Measurements from ENCODE around the gene IP6K3. TPM values are rescaled to one million over a fixed set of nuclear protein-coding genes. Genes with fewer than 3 reads are reported as not detected.

The IP6K3 gene
- total RNA-seq, 2 experiments from 2014 or later: not detected

GRCh38 chr6:33696076-33696475 lies 50.6 kb downstream of the IP6K3 start:
- H3K9me3 Mint-ChIP-seq: no peaks in the 10 kb centered on the region
- H3K4me3 Mint-ChIP-seq: peak overlapping the region; percentile 37
- H3K27me3 Mint-ChIP-seq: no peaks in the 10 kb centered on the region
- CTCF ChIA-PET: interaction anchor here (1.6 kb wide), 1 partner anchor 148 kb away, joined by 3 read pairs; no protein-coding TSS in a partner anchor
- DNase-seq: no peak
- POLR2A ChIA-PET: no interaction called here
- H3K36me3 Mint-ChIP-seq (ENCODE audit: low read depth): peaks cover 58% of the 10 kb centered on the region
- peak overlapping the region; percentile 94 for H3K27ac Mint-ChIP-seq
- H3K4me1 Mint-ChIP-seq: peaks cover 94% of the 10 kb centered on the region

GRCh38 chr6:33695451-33695887 lies 51.2 kb downstream of the IP6K3 start:
- H3K27me3 Mint-ChIP-seq: no peaks in the 10 kb centered on the region
- H3K36me3 Mint-ChIP-seq (ENCODE audit: low read depth): peaks cover 62% of the 10 kb centered on the region

GRCh38 chr6:33694977-33695376 lies 51.7 kb downstream of the IP6K3 start:
- no peak overlapping the region for H3K4me3 Mint-ChIP-seq
- H3K4me1 Mint-ChIP-seq: peaks cover 91% of the 10 kb centered on the region
- peak overlapping the region; percentile 86 for H3K27ac Mint-ChIP-seq
- CTCF ChIA-PET: interaction anchor here (0.6 to 2.0 kb wide), 6 partner anchors 12 to 331 kb away, joined by 3 to 8 read pairs (median 4); partner anchors contain the start of gene UQCC2
- POLR2A ChIA-PET: no interaction called here
- peaks cover 62% of the 10 kb centered on the region for H3K36me3 Mint-ChIP-seq (ENCODE audit: low read depth)
- DNase-seq: no peak
- H3K9me3 Mint-ChIP-seq: no peaks in the 10 kb centered on the region
- H3K27me3 Mint-ChIP-seq: no peaks in the 10 kb centered on the region

More at GRCh38 chr6:33695451-33695887, 51.2 kb downstream of the IP6K3 start:
- DNase-seq: no peak
- H3K27ac Mint-ChIP-seq: peak overlapping the region; percentile 94
- H3K9me3 Mint-ChIP-seq: no peaks in the 10 kb centered on the region
- H3K4me1 Mint-ChIP-seq: peaks cover 96% of the 10 kb centered on the region
- no peak overlapping the region for H3K4me3 Mint-ChIP-seq
- ChIA-PET POLR2A (no interaction called here), CTCF (interaction anchor here (0.6 to 1.9 kb wide), 4 partner anchors 13 to 331 kb away, joined by 3 to 8 read pairs (median 4); partner anchors contain the start of gene UQCC2)

GRCh38 chr6:33694401-33694931 lies 52.2 kb downstream of the IP6K3 start:
- Mint-ChIP-seq H3K4me1 (peaks cover 87% of the 10 kb centered on the region), H3K4me3 (peak overlapping the region; percentile 35), H3K36me3 (ENCODE audit: low read depth) (peaks cover 66% of the 10 kb centered on the region), H3K27ac (peak overlapping the region; percentile 86), H3K27me3 (no peaks in the 10 kb centered on the region), H3K9me3 (no peaks in the 10 kb centered on the region)
- POLR2A ChIA-PET: no interaction called here
- DNase-seq: peak; percentile 68
- CTCF ChIA-PET: interaction anchor here (0.9 to 2.0 kb wide), 6 partner anchors 11 to 147 kb away, joined by 3 to 8 read pairs (median 4); partner anchors contain the start of gene UQCC2

GRCh38 chr6:33693186-33694105 lies 53.3 kb downstream of the IP6K3 start:
- ChIA-PET POLR2A (no interaction called here), CTCF (interaction anchor here (0.9 to 2.0 kb wide), 5 partner anchors 10 to 262 kb away, joined by 3 to 8 read pairs (median 3); partner anchors contain the start of gene UQCC2)
- Mint-ChIP-seq H3K4me1 (peaks cover 77% of the 10 kb centered on the region), H3K27me3 (no peaks in the 10 kb centered on the region), H3K36me3 (ENCODE audit: low read depth) (peaks cover 73% of the 10 kb centered on the region), H3K4me3 (no peak overlapping the region), H3K27ac (peak overlapping the region; percentile 86), H3K9me3 (no peaks in the 10 kb centered on the region)
- DNase-seq: no peak

- peak; percentile 71 for DNase-seq
- Mint-ChIP-seq H3K36me3 (ENCODE audit: low read depth) (peaks cover 67% of the 10 kb centered on the region), H3K9me3 (no peaks in the 10 kb centered on the region), H3K27me3 (no peaks in the 10 kb centered on the region), H3K4me1 (peaks cover 70% of the 10 kb centered on the region), H3K4me3 (peak overlapping the region; percentile 0), H3K27ac (peak overlapping the region; percentile 86)
- CTCF ChIA-PET: interaction anchor here (1.3 to 1.4 kb wide), 2 partner anchors 24 to 262 kb away, joined by 3 read pairs; no protein-coding TSS in a partner anchor
- POLR2A ChIA-PET: no interaction called here
These were observed 53.9 kb downstream of the IP6K3 start for GRCh38 chr6:33692760-33693158.

- Mint-ChIP-seq H3K4me3 (peak overlapping the region; percentile 0), H3K9me3 (no peaks in the 10 kb centered on the region), H3K36me3 (ENCODE audit: low read depth) (peaks cover 62% of the 10 kb centered on the region), H3K27ac (peak overlapping the region; percentile 86), H3K4me1 (peaks cover 65% of the 10 kb centered on the region), H3K27me3 (no peaks in the 10 kb centered on the region)
- POLR2A ChIA-PET: no interaction called here
- no peak for DNase-seq
- CTCF ChIA-PET: interaction anchor here (0.8 to 1.3 kb wide), 3 partner anchors 19 to 34 kb away, joined by 3 to 4 read pairs (median 3); partner anchors contain the start of gene UQCC2
These were observed 54.5 kb downstream of the IP6K3 start for GRCh38 chr6:33692078-33692759.

GRCh38 chr6:33691456-33692077 lies 55.1 kb downstream of the IP6K3 start:
- Mint-ChIP-seq H3K27me3 (no peaks in the 10 kb centered on the region), H3K36me3 (ENCODE audit: low read depth) (peaks cover 61% of the 10 kb centered on the region), H3K27ac (peak overlapping the region; percentile 82), H3K4me1 (peaks cover 58% of the 10 kb centered on the region), H3K4me3 (no peak overlapping the region), H3K9me3 (no peaks in the 10 kb centered on the region)
- DNase-seq: no peak
- ChIA-PET CTCF (interaction anchor here (0.8 to 0.9 kb wide), 2 partner anchors 19 to 33 kb away, joined by 3 to 4 read pairs; partner anchors contain the start of gene UQCC2), POLR2A (no interaction called here)

- no peak for DNase-seq
- Mint-ChIP-seq H3K27me3 (no peaks in the 10 kb centered on the region), H3K4me1 (peaks cover 50% of the 10 kb centered on the region), H3K4me3 (no peak overlapping the region), H3K36me3 (ENCODE audit: low read depth) (peaks cover 61% of the 10 kb centered on the region), H3K27ac (peak overlapping the region; percentile 9), H3K9me3 (no peaks in the 10 kb centered on the region)
- ChIA-PET CTCF (interaction anchor here (1.0 to 1.7 kb wide), 4 partner anchors 10 to 106 kb away, joined by 3 to 5 read pairs (median 4); no protein-coding TSS in a partner anchor), POLR2A (no interaction called here)
These were observed 55.9 kb downstream of the IP6K3 start for GRCh38 chr6:33690766-33691165.

- Mint-ChIP-seq H3K4me3 (no peak overlapping the region), H3K4me1 (peaks cover 41% of the 10 kb centered on the region), H3K27ac (no peak overlapping the region), H3K9me3 (no peaks in the 10 kb centered on the region), H3K36me3 (ENCODE audit: low read depth) (peaks cover 64% of the 10 kb centered on the region), H3K27me3 (no peaks in the 10 kb centered on the region)
- ChIA-PET CTCF (interaction anchor here (1.0 to 1.7 kb wide), 4 partner anchors 11 to 105 kb away, joined by 3 to 5 read pairs (median 4); no protein-coding TSS in a partner anchor), POLR2A (no interaction called here)
- no peak for DNase-seq
These were observed 56.8 kb downstream of the IP6K3 start for GRCh38 chr6:33689879-33690278.

GRCh38 chr6:33689148-33689494 lies 57.6 kb downstream of the IP6K3 start:
- Mint-ChIP-seq H3K4me1 (peaks cover 34% of the 10 kb centered on the region), H3K9me3 (no peaks in the 10 kb centered on the region), H3K27ac (peak overlapping the region; percentile 65), H3K36me3 (ENCODE audit: low read depth) (peaks cover 62% of the 10 kb centered on the region), H3K4me3 (no peak overlapping the region), H3K27me3 (no peaks in the 10 kb centered on the region)
- DNase-seq: no peak
- CTCF ChIA-PET: no interaction called here
- POLR2A ChIA-PET: no interaction called here

GRCh38 chr6:33688451-33689147 lies 58.1 kb downstream of the IP6K3 start:
- Mint-ChIP-seq H3K36me3 (ENCODE audit: low read depth) (peaks cover 61% of the 10 kb centered on the region), H3K27ac (no peak overlapping the region), H3K9me3 (no peaks in the 10 kb centered on the region), H3K27me3 (no peaks in the 10 kb centered on the region), H3K4me3 (no peak overlapping the region), H3K4me1 (peaks cover 31% of the 10 kb centered on the region)
- CTCF ChIA-PET: no interaction called here
- DNase-seq: no peak
- POLR2A ChIA-PET: no interaction called here
